Keratinocyte (primary cell): Measurements from ENCODE around the gene MPPED1.

Experiments
- EZH2 ChIP-seq: IDR thresholded peaks from one replicate; pipeline ENCODE4 v1.6.1; 2012; ENCODE audit warnings: inconsistent platforms, mild to moderate bottlenecking, low read length, moderate library complexity
- TF ChIP-seq, protein P1 (sequence below), 3 experiments: IDR thresholded peaks in 1 of 3; conservative IDR thresholded peaks in 1 of 3; optimal IDR thresholded peaks in 1 of 3; 2 replicates in 2 of 3; 3 replicates in 1 of 3; pipeline versions ENCODE3 to v1.5.1; 2011; ENCODE audit warnings: low read length in 3 of 3, mild to moderate bottlenecking in 3 of 3, moderate library complexity in 2 of 3, control low read depth in 1 of 3, inconsistent platforms in 1 of 3; ENCODE audit not compliant: insufficient read depth in 2 of 3; ENCODE audit errors: extremely low read depth in 1 of 3

DNA sequence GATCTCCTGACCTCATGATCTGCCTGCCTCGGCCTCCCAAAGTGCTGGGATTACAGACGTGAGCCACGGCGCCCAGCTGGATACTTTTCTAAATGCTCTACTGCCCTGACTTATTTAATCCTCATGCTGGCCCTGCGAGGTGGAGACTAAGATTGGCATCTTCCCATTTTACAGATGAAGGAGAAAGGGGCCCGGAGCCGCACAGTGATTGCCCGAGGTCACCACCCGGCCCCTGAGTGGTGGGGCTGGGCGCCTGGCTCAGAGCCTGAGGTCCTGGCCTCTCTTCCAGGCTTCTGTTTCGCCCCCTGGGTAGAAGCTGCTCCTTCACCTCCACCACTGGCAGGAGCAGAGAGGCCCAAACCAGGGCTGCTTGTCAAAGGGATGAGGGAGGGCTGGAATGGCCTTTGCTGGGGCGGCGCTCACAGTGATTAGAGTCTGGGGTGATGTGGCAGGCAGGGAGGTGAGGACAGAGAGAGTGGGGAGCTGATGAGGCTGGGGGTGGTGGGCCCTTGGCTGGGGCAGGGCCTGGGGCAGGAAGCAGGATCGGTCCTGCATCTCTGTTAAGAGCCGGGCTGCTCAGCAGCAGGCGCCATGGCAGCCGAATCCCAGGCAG is 15.4 kb upstream of the MPPED1 start:
- no peak for TF ChIP-seq EZH2
- TF ChIP-seq, protein P1, sequence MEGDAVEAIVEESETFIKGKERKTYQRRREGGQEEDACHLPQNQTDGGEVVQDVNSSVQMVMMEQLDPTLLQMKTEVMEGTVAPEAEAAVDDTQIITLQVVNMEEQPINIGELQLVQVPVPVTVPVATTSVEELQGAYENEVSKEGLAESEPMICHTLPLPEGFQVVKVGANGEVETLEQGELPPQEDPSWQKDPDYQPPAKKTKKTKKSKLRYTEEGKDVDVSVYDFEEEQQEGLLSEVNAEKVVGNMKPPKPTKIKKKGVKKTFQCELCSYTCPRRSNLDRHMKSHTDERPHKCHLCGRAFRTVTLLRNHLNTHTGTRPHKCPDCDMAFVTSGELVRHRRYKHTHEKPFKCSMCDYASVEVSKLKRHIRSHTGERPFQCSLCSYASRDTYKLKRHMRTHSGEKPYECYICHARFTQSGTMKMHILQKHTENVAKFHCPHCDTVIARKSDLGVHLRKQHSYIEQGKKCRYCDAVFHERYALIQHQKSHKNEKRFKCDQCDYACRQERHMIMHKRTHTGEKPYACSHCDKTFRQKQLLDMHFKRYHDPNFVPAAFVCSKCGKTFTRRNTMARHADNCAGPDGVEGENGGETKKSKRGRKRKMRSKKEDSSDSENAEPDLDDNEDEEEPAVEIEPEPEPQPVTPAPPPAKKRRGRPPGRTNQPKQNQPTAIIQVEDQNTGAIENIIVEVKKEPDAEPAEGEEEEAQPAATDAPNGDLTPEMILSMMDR (optimal IDR thresholded peaks at IDR 0.05 in 1 of 3, IDR thresholded peaks at IDR 0.05 in 1 of 3, conservative IDR thresholded peaks at IDR 0.05 in 1 of 3; ENCODE audit: extremely low read depth in 1 of 3, insufficient read depth in 2 of 3, low read length in 3 of 3) = no peak
